HepG2 (cell line): Measurements from ENCODE around the gene GAS2. TPM values are rescaled to one million over a fixed set of nuclear protein-coding genes. Genes with fewer than 3 reads are reported as not detected.

Source experiments
- AHDC1 ChIP-seq: sonication (generic); formaldehyde crosslinking; IDR thresholded peaks from 2 replicates; pipeline ENCODE4 v1.5.1; 2020; ENCODE audit warnings: mild to moderate bottlenecking, missing genetic modification reagents, borderline replicate concordance
- BRD4 ChIP-seq: sonication (generic); formaldehyde crosslinking; IDR thresholded peaks from 2 replicates; pipeline ENCODE4 v1.4.0; 2020; ENCODE audit warnings: missing genetic modification reagents
- BRF2 ChIP-seq: sonication (generic); formaldehyde crosslinking; IDR thresholded peaks from 2 replicates; pipeline ENCODE4 v1.8.1; 2022; ENCODE audit warnings: mild to moderate bottlenecking, missing genetic modification reagents
- FOSL2 ChIP-seq: sonication (generic); formaldehyde crosslinking; IDR thresholded peaks from 2 replicates; pipeline ENCODE4 v1.4.0; 2020; ENCODE audit warnings: missing genetic modification reagents
- FOXP4 ChIP-seq: sonication (generic); formaldehyde crosslinking; IDR thresholded peaks from 2 replicates; pipeline ENCODE4 v1.4.0; 2020; ENCODE audit warnings: missing genetic modification reagents
- HDAC6 ChIP-seq: fragments of 200-600 bp; sonication (generic); IDR thresholded peaks from 2 replicates; pipeline ENCODE4 v1.7.0; 2017; ENCODE audit warnings: mild to moderate bottlenecking, antibody characterized with exemption, low read length, low read depth
- HHEX ChIP-seq: IDR thresholded peaks from 2 replicates; pipeline ENCODE4 v1.6.1; 2016; ENCODE audit warnings: control low read depth
- LCORL ChIP-seq, 2 experiments: fragments of 450-650 bp in 1 of 2; sonication (generic) in 1 of 2; formaldehyde crosslinking in 1 of 2; IDR thresholded peaks; 2 replicates each; pipeline versions ENCODE4 v1.5.0 to v1.6.1; 2017 to 2020; ENCODE audit warnings: antibody characterized with exemption in 1 of 2, missing genetic modification reagents in 1 of 2
- MIER3 ChIP-seq: IDR thresholded peaks from 2 replicates; pipeline ENCODE4 v1.6.1; 2016; ENCODE audit warnings: missing compliant biosample characterization, borderline replicate concordance
- NFIC ChIP-seq: IDR thresholded peaks from 2 replicates; pipeline ENCODE4 v1.6.1; 2012; ENCODE audit warnings: mild to moderate bottlenecking, low read length, inconsistent platforms
- PCBP1 ChIP-seq: fragments of 200-400 bp; formaldehyde crosslinking; IDR thresholded peaks from 2 replicates; pipeline ENCODE4 v1.6.1; 2017; ENCODE audit warnings: mild to moderate bottlenecking, low read depth, low read length, borderline replicate concordance
- RARA ChIP-seq: IDR thresholded peaks from 2 replicates; pipeline ENCODE4 v1.6.1; 2016; ENCODE audit warnings: missing genetic modification reagents, missing compliant biosample characterization
- REPIN1 ChIP-seq: sonication (generic); formaldehyde crosslinking; IDR thresholded peaks from 2 replicates; pipeline ENCODE4 v1.8.0; 2022; ENCODE audit warnings: missing genetic modification reagents, low read depth, mild to moderate bottlenecking, borderline replicate concordance
- ZBTB8A ChIP-seq: sonication (generic); formaldehyde crosslinking; IDR thresholded peaks from 2 replicates; pipeline ENCODE4 v1.4.0; 2020; ENCODE audit warnings: mild to moderate bottlenecking, low read depth, missing genetic modification reagents, borderline replicate concordance
- ZMAT5 ChIP-seq: sonication (generic); formaldehyde crosslinking; IDR thresholded peaks from 2 replicates; pipeline ENCODE4 v1.5.0; 2020; ENCODE audit warnings: mild to moderate bottlenecking, low read depth, missing genetic modification reagents, borderline replicate concordance
- ZNF280B ChIP-seq: sonication (generic); formaldehyde crosslinking; IDR thresholded peaks from 2 replicates; pipeline ENCODE4 v1.5.0; 2020; ENCODE audit warnings: missing genetic modification reagents, mild to moderate bottlenecking, borderline replicate concordance
- ZNF543 ChIP-seq: sonication (generic); formaldehyde crosslinking; IDR thresholded peaks from 2 replicates; pipeline ENCODE4 v1.4.0; 2020; ENCODE audit warnings: mild to moderate bottlenecking, missing genetic modification reagents
- ZNF572 ChIP-seq: sonication (generic); formaldehyde crosslinking; IDR thresholded peaks from 2 replicates; pipeline ENCODE4 v1.5.1; 2020; ENCODE audit warnings: mild to moderate bottlenecking, missing genetic modification reagents
- ZNF740 ChIP-seq: sonication (generic); formaldehyde crosslinking; IDR thresholded peaks from 2 replicates; pipeline ENCODE4 v1.4.0; 2020; ENCODE audit warnings: missing genetic modification reagents
- polyA plus RNA-seq, 8 experiments: library from polyadenylated mRNA; depleted of rRNA in 3 of 8; stranded (reverse) in 7 of 8; unstranded in 1 of 8; fragments of >200 nt; fragmentation: Illumina TruSeq in 4 of 8; extraction: Trizol in 4 of 8; gene quantifications; 2 replicates each; pipeline versions ENCODE4 v1.2.1 to v1.2.3, GENCODE V29; 2011 to 2016; ENCODE audit warnings: low read depth in 4 of 8, missing spikeins in 1 of 8, mixed read lengths in 1 of 8; ENCODE audit not compliant: insufficient read depth in 1 of 8
- total RNA-seq, 5 experiments: library from RNA; depleted of rRNA; stranded (reverse); fragments of >200 nt; fragmentation: Illumina TruSeq; extraction: Trizol; gene quantifications; 2 replicates each; pipeline ENCODE4 v1.2.3, GENCODE V29; 2016; ENCODE audit warnings: low read depth in 1 of 5

Gene GAS2
- total and polyA plus RNA-seq, 2 of the 13 experiments (the other 11 are each of a cell fraction or from before 2014, with no cell fraction given), result 26.0 to 85.1 TPM

- TF ChIP-seq BRF2 (CRISPR knock-in tag) (no peak), FOSL2 (CRISPR knock-in tag) (peak; percentile 47; the same call in 1 of the 2 replicates), FOXP4 (CRISPR knock-in tag) (peak; percentile 68), ZNF572 (no peak), NFIC (peak; percentile 60), AHDC1 (CRISPR knock-in tag) (0 out of 2 replicates have a peak, but pooled peaks have one; percentile 46), HDAC6 (no peak), ZNF543 (CRISPR knock-in tag) (no peak), LCORL (IDR thresholded peaks at IDR 0.05) (peak; percentile 68), LCORL (CRISPR knock-in tag; IDR thresholded peaks at IDR 0.05) (peak; percentile 80), BRD4 (CRISPR knock-in tag) (no peak), MIER3 (CRISPR knock-in tag) (peak; percentile 55; the same call in 1 of the 2 replicates), PCBP1 (no peak), REPIN1 (peak; percentile 56; the same call in 1 of the 2 replicates), ZBTB8A (CRISPR knock-in tag) (no peak), ZNF280B (no peak), HHEX (CRISPR knock-in tag) (no peak), RARA (CRISPR knock-in tag) (peak; percentile 56; the same call in 1 of the 2 replicates), ZNF740 (CRISPR knock-in tag) (no peak), ZMAT5 (CRISPR knock-in tag) (no peak)
Observed at GRCh38 chr11:22680628-22681027, 14.2 kb downstream of the GAS2 start (continued).
